PC-3 (cell line): ENCODE data around the gene MANBA. TPM values are rescaled to one million over a fixed set of nuclear protein-coding genes. Genes with fewer than 3 reads are reported as not detected.

Experiments
- ATAC-seq: fragments of 200-7000 bp; cut with Tn5 transposase; 2 replicates; pipeline ENCODE4 v1.9.1; 2020; ENCODE audit warnings: mild to moderate bottlenecking, moderate library complexity
- BruUV-seq: library from RNA; stranded (reverse); fragments of 400-500 nt; replicated peaks from 2 replicates; lab custom pipeline; 2021; lab: Mats Ljungman, UMichigan
- CTCF ChIA-PET: fragments of 300-600 bp; sonication (Branson Sonifier 250); formaldehyde crosslinking; loops from one replicate; lab custom pipeline; 2022; ENCODE audit warnings: antibody characterized with exemption; lab: Charles Lee
- POLR2A ChIA-PET: fragments of 300-600 bp; sonication (Branson Sonifier 250); formaldehyde crosslinking; loops from one replicate; lab custom pipeline; 2022; ENCODE audit warnings: antibody characterized with exemption; ENCODE audit not compliant: unreplicated experiment; lab: Charles Lee
- DNase-seq: peaks from one replicate; pipeline ENCODE4 v3.0.0-alpha.2; 2015
- H2AFZ ChIP-seq: fragments of 300-600 bp; sonication (generic); 2 replicates; pipeline ENCODE4 v1.6.0; 2016; ENCODE audit warnings: antibody characterized with exemption, low read length
- H3F3A ChIP-seq: fragments of 300-600 bp; sonication (generic); one replicate; pipeline ENCODE4 v1.6.0; 2017; ENCODE audit warnings: antibody characterized with exemption, low read length, control low read depth, mild to moderate bottlenecking; ENCODE audit not compliant: unreplicated experiment
- H3K27ac ChIP-seq: fragments of 300-600 bp; sonication (generic); 2 replicates; pipeline ENCODE4 v1.5.1; 2016; ENCODE audit warnings: mild to moderate bottlenecking, low read length
- H3K27me3 ChIP-seq: fragments of 300-600 bp; sonication (generic); 2 replicates; pipeline ENCODE4 v1.6.1; 2016; ENCODE audit warnings: low read length, mixed read lengths
- H3K36me3 ChIP-seq: fragments of 300-600 bp; sonication (generic); 2 replicates; pipeline ENCODE4 v1.6.1; 2016; ENCODE audit warnings: low read depth, mixed run types, low read length, mixed read lengths
- H3K4me1 ChIP-seq: fragments of 300-600 bp; sonication (generic); 2 replicates; pipeline ENCODE4 v1.5.1; 2016; ENCODE audit warnings: low read length; ENCODE audit not compliant: insufficient read depth
- H3K4me2 ChIP-seq: fragments of 300-600 bp; sonication (generic); 2 replicates; pipeline ENCODE4 v1.6.0; 2016; ENCODE audit warnings: low read length
- H3K4me3 ChIP-seq: fragments of 300-600 bp; sonication (generic); 2 replicates; pipeline ENCODE4 v1.5.1; 2016; ENCODE audit warnings: mild to moderate bottlenecking, low read length, mixed read lengths
- H3K79me2 ChIP-seq: fragments of 300-600 bp; sonication (generic); 2 replicates; pipeline ENCODE4 v1.6.1; 2017; ENCODE audit warnings: low read length, mixed read lengths
- H3K9ac ChIP-seq: fragments of 300-600 bp; sonication (generic); 2 replicates; pipeline ENCODE4 v1.6.0; 2016; ENCODE audit warnings: mild to moderate bottlenecking, low read length
- H3K9me2 ChIP-seq: fragments of 300-600 bp; sonication (generic); replicated peaks from 2 replicates; pipeline ENCODE4 v1.6.1; 2016; ENCODE audit warnings: mixed run types, low read length, mixed read lengths
- H3K9me3 ChIP-seq: fragments of 300-600 bp; sonication (generic); 2 replicates; pipeline ENCODE4 v1.6.1; 2016; ENCODE audit warnings: low read length, mixed read lengths
- H4K20me1 ChIP-seq: fragments of 300-600 bp; sonication (generic); 2 replicates; pipeline ENCODE4 v1.6.1; 2016; ENCODE audit warnings: low read length, mixed read lengths
- EZH2 ChIP-seq: fragments of 300-600 bp; sonication (generic); IDR thresholded peaks from one replicate; pipeline ENCODE4 v1.6.1; 2017; ENCODE audit warnings: antibody characterized with exemption, mild to moderate bottlenecking, low read length; ENCODE audit not compliant: unreplicated experiment
- EZH2phosphoT487 ChIP-seq: fragments of 300-600 bp; sonication (generic); IDR thresholded peaks from 2 replicates; pipeline ENCODE4 v1.6.1; 2018; ENCODE audit warnings: mild to moderate bottlenecking, antibody characterized with exemption, low read length, borderline replicate concordance
- intact Hi-C: fragments of 100-400 bp; cut with micrococcal nuclease; formaldehyde crosslinking; loops from 2 replicates; pipeline ENCODE4 v1.9.0; 2023
- total RNA-seq: library from RNA; depleted of rRNA; stranded (reverse); fragments of >200 nt; gene quantifications from 2 replicates; pipeline ENCODE4 v1.2.3, GENCODE V29; 2014
- TF ChIP-seq, protein P1 (sequence below): fragments of 300-600 bp; sonication (generic); conservative IDR thresholded peaks from 2 replicates; pipeline ENCODE4 v1.5.1; 2017; ENCODE audit warnings: antibody characterized with exemption, low read depth, mild to moderate bottlenecking, low read length

Gene MANBA
- total RNA-seq, 1 experiment from 2014 or later, result 20.9 TPM

- H3K9me2 ChIP-seq, result no peaks in the 10 kb centered on the region
- H3K4me3 ChIP-seq, result no peak overlapping the region
- no peak overlapping the region for H3K4me2 ChIP-seq
- intact Hi-C loops, result no loop called here
- peaks cover 15% of the 10 kb centered on the region for H3K36me3 ChIP-seq
- POLR2A ChIA-PET, result no interaction called here
- no peaks in the 10 kb centered on the region for H3K9me3 ChIP-seq
- H3K9ac ChIP-seq, result no peak overlapping the region
- no peak overlapping the region for H2AFZ ChIP-seq
- no TSS peak for BruUV-seq
- TF ChIP-seq EZH2 (no peak), EZH2phosphoT487 (no peak)
- TF ChIP-seq, protein P1, sequence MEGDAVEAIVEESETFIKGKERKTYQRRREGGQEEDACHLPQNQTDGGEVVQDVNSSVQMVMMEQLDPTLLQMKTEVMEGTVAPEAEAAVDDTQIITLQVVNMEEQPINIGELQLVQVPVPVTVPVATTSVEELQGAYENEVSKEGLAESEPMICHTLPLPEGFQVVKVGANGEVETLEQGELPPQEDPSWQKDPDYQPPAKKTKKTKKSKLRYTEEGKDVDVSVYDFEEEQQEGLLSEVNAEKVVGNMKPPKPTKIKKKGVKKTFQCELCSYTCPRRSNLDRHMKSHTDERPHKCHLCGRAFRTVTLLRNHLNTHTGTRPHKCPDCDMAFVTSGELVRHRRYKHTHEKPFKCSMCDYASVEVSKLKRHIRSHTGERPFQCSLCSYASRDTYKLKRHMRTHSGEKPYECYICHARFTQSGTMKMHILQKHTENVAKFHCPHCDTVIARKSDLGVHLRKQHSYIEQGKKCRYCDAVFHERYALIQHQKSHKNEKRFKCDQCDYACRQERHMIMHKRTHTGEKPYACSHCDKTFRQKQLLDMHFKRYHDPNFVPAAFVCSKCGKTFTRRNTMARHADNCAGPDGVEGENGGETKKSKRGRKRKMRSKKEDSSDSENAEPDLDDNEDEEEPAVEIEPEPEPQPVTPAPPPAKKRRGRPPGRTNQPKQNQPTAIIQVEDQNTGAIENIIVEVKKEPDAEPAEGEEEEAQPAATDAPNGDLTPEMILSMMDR, result no peak
- ATAC-seq, result no peak
- H3K4me1 ChIP-seq, result peaks cover 30% of the 10 kb centered on the region
- H3K79me2 ChIP-seq, result no peaks in the 10 kb centered on the region
- no peaks in the 10 kb centered on the region for H3K27me3 ChIP-seq
- no peaks in the 10 kb centered on the region for H4K20me1 ChIP-seq
- no peaks in the 10 kb centered on the region for H3F3A ChIP-seq
- CTCF ChIA-PET, result interaction anchor here (0.5 kb wide), 1 partner anchor 171 kb away, joined by 3 read pairs; no protein-coding TSS in a partner anchor
- no peak for DNase-seq
- no peak overlapping the region for H3K27ac ChIP-seq
Observed at GRCh38 chr4:102616636-102617035, 144.1 kb downstream of the MANBA start.

- H3K27ac ChIP-seq, result no peak overlapping the region
- no peaks in the 10 kb centered on the region for H4K20me1 ChIP-seq
- no peak overlapping the region for H2AFZ ChIP-seq
- ChIA-PET POLR2A (no interaction called here), CTCF (no interaction called here)
- ATAC-seq (no peak), DNase-seq (no peak)
- no peaks in the 10 kb centered on the region for H3F3A ChIP-seq
- no peaks in the 10 kb centered on the region for H3K9me3 ChIP-seq
- no peak overlapping the region for H3K4me3 ChIP-seq
- H3K9me2 ChIP-seq, result no peaks in the 10 kb centered on the region
- no peak overlapping the region for H3K4me2 ChIP-seq
- peaks cover 29% of the 10 kb centered on the region for H3K36me3 ChIP-seq
- H3K79me2 ChIP-seq, result no peaks in the 10 kb centered on the region
- no peak overlapping the region for H3K9ac ChIP-seq
- TF ChIP-seq EZH2 (no peak), EZH2phosphoT487 (no peak)
- TF ChIP-seq, protein P1, result no peak
- H3K4me1 ChIP-seq, result peaks cover 14% of the 10 kb centered on the region
- no peaks in the 10 kb centered on the region for H3K27me3 ChIP-seq
- intact Hi-C loops, result loop anchor here (5.0 kb wide), 1 partner anchor 112 kb away; the partner anchor contains the start of gene NFKB1
- no TSS peak for BruUV-seq
Observed at GRCh38 chr4:102614801-102615200, 146.0 kb downstream of the MANBA start.

- ChIA-PET CTCF (interaction anchor here (0.6 to 0.7 kb wide), 3 partner anchors 14 to 398 kb away, joined by 3 to 6 read pairs (median 3); no protein-coding TSS in a partner anchor), POLR2A (interaction anchor here (0.6 kb wide), 1 partner anchor 19 kb away, joined by 4 read pairs; no protein-coding TSS in a partner anchor)
- ATAC-seq (peak; percentile 63), DNase-seq (peak; percentile 56)
- Histone ChIP-seq H3K27me3 (no peaks in the 10 kb centered on the region), H3F3A (no peaks in the 10 kb centered on the region), H3K9me2 (no peaks in the 10 kb centered on the region), H3K36me3 (peaks cover 30% of the 10 kb centered on the region), H4K20me1 (no peaks in the 10 kb centered on the region), H2AFZ (no peak overlapping the region), H3K9ac (peak overlapping the region; percentile 17; the same call in 1 of the 2 replicates), H3K4me3 (no peak overlapping the region), H3K4me2 (no peak overlapping the region), H3K4me1 (peaks cover 17% of the 10 kb centered on the region), H3K79me2 (no peaks in the 10 kb centered on the region), H3K9me3 (no peaks in the 10 kb centered on the region), H3K27ac (peak overlapping the region; percentile 63)
- TF ChIP-seq, protein P1, result no peak
- no peak for TF ChIP-seq EZH2phosphoT487
- no peak for TF ChIP-seq EZH2
- intact Hi-C loops, result loop anchor here (5.0 kb wide), 1 partner anchor 111 kb away; the partner anchor contains the start of gene NFKB1
- BruUV-seq, result no TSS peak
Observed at GRCh38 chr4:102612824-102613366, 147.9 kb downstream of the MANBA start.
